Glutamatergic neuron (in vitro differentiated cells): ENCODE results near the gene TEKT5. TPM values are rescaled to one million over a fixed set of nuclear protein-coding genes. Genes with fewer than 3 reads are reported as not detected.

Source experiments
- DNase-seq: peaks from one replicate; pipeline ENCODE4 v3.0.0; 2022
- H3K27ac Mint-ChIP-seq: one replicate; pipeline ENCODE4 v1.8.0; 2020; ENCODE audit warnings: mild to moderate bottlenecking, mixed read lengths, inconsistent platforms; ENCODE audit not compliant: unreplicated experiment
- H3K27me3 Mint-ChIP-seq: one replicate; pipeline ENCODE4 v1.8.0; 2020; ENCODE audit warnings: mild to moderate bottlenecking, moderate library complexity, mixed read lengths, inconsistent platforms; ENCODE audit not compliant: unreplicated experiment
- H3K36me3 Mint-ChIP-seq: one replicate; pipeline ENCODE4 v1.8.0; 2020; ENCODE audit warnings: mild to moderate bottlenecking, mixed read lengths, inconsistent platforms; ENCODE audit not compliant: unreplicated experiment
- H3K4me1 Mint-ChIP-seq: one replicate; pipeline ENCODE4 v1.8.0; 2020; ENCODE audit warnings: mild to moderate bottlenecking, low read depth, mixed read lengths, inconsistent platforms; ENCODE audit not compliant: unreplicated experiment
- H3K4me3 Mint-ChIP-seq: one replicate; pipeline ENCODE4 v1.8.0; 2020; ENCODE audit warnings: mild to moderate bottlenecking, mixed read lengths, inconsistent platforms; ENCODE audit not compliant: unreplicated experiment
- H3K9me3 Mint-ChIP-seq: one replicate; pipeline ENCODE4 v1.8.0; 2020; ENCODE audit warnings: mild to moderate bottlenecking, moderate library complexity, mixed read lengths, inconsistent platforms; ENCODE audit not compliant: unreplicated experiment
- total RNA-seq: library from RNA; stranded (reverse); fragmentation: NEBNext Ultra II Directional; extraction: Animal tissue kit (Norgen Biotek cat#: 25700); gene quantifications from one replicate; pipeline ENCODE4 v1.2.1, GENCODE V29; 2021; ENCODE audit not compliant: unreplicated experiment
- TF ChIP-seq, protein P1 (sequence below): fragments of 200-600 bp; sonication (generic); IDR thresholded peaks from one replicate; pipeline ENCODE4 v1.5.0; 2021; ENCODE audit not compliant: partially characterized antibody, unreplicated experiment

Gene TEKT5
- total RNA-seq, 1 donor from 2014 or later: not detected

- H3K27me3 Mint-ChIP-seq: peaks cover 6% of the 10 kb centered on the region
- TF ChIP-seq, protein P1, sequence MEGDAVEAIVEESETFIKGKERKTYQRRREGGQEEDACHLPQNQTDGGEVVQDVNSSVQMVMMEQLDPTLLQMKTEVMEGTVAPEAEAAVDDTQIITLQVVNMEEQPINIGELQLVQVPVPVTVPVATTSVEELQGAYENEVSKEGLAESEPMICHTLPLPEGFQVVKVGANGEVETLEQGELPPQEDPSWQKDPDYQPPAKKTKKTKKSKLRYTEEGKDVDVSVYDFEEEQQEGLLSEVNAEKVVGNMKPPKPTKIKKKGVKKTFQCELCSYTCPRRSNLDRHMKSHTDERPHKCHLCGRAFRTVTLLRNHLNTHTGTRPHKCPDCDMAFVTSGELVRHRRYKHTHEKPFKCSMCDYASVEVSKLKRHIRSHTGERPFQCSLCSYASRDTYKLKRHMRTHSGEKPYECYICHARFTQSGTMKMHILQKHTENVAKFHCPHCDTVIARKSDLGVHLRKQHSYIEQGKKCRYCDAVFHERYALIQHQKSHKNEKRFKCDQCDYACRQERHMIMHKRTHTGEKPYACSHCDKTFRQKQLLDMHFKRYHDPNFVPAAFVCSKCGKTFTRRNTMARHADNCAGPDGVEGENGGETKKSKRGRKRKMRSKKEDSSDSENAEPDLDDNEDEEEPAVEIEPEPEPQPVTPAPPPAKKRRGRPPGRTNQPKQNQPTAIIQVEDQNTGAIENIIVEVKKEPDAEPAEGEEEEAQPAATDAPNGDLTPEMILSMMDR: no peak
- no peaks in the 10 kb centered on the region for H3K36me3 Mint-ChIP-seq
- no peak for DNase-seq
- H3K9me3 Mint-ChIP-seq: no peaks in the 10 kb centered on the region
- H3K4me3 Mint-ChIP-seq: no peak overlapping the region
- H3K4me1 Mint-ChIP-seq: peaks cover 9% of the 10 kb centered on the region
- no peak overlapping the region for H3K27ac Mint-ChIP-seq
Measured at GRCh38 chr16:10587622-10588021, 107.1 kb downstream of the TEKT5 start.

DNA sequence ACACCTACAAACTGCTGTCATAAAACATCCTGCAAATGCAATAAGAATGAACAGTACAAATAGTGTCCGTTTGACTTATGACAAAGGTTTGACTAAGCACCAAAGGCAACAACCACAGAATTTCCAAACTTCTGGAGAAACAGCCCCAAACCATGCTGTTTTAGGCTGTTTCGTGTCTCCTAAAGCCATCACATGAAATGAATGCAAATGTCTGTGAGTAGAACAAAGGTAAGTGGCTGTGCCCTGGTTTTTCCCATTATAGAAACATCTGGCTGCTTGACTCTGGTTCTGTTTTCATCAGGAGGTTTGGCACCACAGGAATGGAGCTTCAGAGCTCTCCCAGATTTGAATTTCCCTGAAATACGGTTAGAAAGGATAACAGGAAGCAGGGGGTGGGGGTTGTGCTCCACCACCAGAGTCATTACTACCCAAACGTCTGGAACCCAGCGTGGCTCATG is 109.7 kb downstream of the TEKT5 start:
- Mint-ChIP-seq H3K27me3 (peaks cover 7% of the 10 kb centered on the region), H3K36me3 (no peaks in the 10 kb centered on the region), H3K27ac (no peak overlapping the region), H3K9me3 (peaks cover 4% of the 10 kb centered on the region), H3K4me1 (peaks cover 9% of the 10 kb centered on the region), H3K4me3 (no peak overlapping the region)
- TF ChIP-seq, protein P1: no peak
- no peak for DNase-seq

DNA sequence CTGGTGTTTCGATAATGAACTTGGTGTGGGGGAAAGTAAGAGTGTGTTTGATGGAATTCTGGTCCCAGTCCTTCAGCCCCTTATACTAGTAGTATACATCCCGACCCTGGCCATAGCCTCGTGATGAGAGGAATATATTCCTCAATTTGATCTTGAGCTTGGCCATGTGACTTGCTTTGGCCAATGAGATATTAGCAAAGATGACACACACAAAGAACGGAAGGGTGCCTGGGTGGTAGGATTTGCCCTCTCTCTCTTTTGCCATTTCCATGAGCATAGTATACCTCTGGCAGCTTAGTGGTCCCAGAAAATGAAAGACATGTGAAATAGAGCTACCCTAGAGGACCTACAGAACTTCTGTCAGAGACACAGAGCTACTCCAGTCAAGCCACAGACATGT is 111.5 kb downstream of the TEKT5 start:
- TF ChIP-seq, protein P1: no peak
- Mint-ChIP-seq H3K4me1 (peaks cover 7% of the 10 kb centered on the region), H3K4me3 (no peak overlapping the region), H3K36me3 (no peaks in the 10 kb centered on the region), H3K9me3 (peaks cover 5% of the 10 kb centered on the region), H3K27me3 (peaks cover 4% of the 10 kb centered on the region), H3K27ac (no peak overlapping the region)
- DNase-seq: no peak

GRCh38 chr16:10581507-10581906 is 113.2 kb downstream of the TEKT5 start:
- peak overlapping the region; percentile 91 for H3K4me3 Mint-ChIP-seq
- H3K4me1 Mint-ChIP-seq: peaks cover 23% of the 10 kb centered on the region
- H3K27ac Mint-ChIP-seq: no peak overlapping the region
- peaks cover 9% of the 10 kb centered on the region for H3K9me3 Mint-ChIP-seq
- peaks cover 2% of the 10 kb centered on the region for H3K27me3 Mint-ChIP-seq
- no peak for DNase-seq
- no peaks in the 10 kb centered on the region for H3K36me3 Mint-ChIP-seq
- TF ChIP-seq, protein P1: no peak

GRCh38 chr16:10580883-10581247 is 113.9 kb downstream of the TEKT5 start:
- no peak for DNase-seq
- H3K36me3 Mint-ChIP-seq: no peaks in the 10 kb centered on the region
- H3K4me3 Mint-ChIP-seq: peak overlapping the region; percentile 91
- H3K27ac Mint-ChIP-seq: peak overlapping the region; percentile 75
- TF ChIP-seq, protein P1: no peak
- H3K4me1 Mint-ChIP-seq: peaks cover 25% of the 10 kb centered on the region
- peaks cover 2% of the 10 kb centered on the region for H3K27me3 Mint-ChIP-seq
- H3K9me3 Mint-ChIP-seq: peaks cover 9% of the 10 kb centered on the region
